Fibroblast of the aortic adventitia (primary cell): ENCODE data around the gene SLC17A4. TPM values are rescaled to one million over a fixed set of nuclear protein-coding genes. Genes with fewer than 3 reads are reported as not detected.

ENCODE experiments used
- DNase-seq: peaks from one replicate; pipeline ENCODE4 v3.0.0-alpha.2; 2010; ENCODE audit warnings: low read depth
- H3K4me3 ChIP-seq: 2 replicates; pipeline ENCODE4 v1.5.1; 2011; ENCODE audit warnings: low read depth, mild to moderate bottlenecking, control low read depth, low read length, moderate library complexity
- total RNA-seq: library from RNA; depleted of rRNA; stranded (reverse); fragments of >200 nt; gene quantifications from 2 replicates; pipeline ENCODE4 v1.2.3, GENCODE V29; 2012; ENCODE audit warnings: low replicate concordance
- TF ChIP-seq, protein P1 (sequence below): IDR thresholded peaks from 2 replicates; pipeline ENCODE4 v1.5.1; 2011; ENCODE audit warnings: mild to moderate bottlenecking, low read length, control low read depth, inconsistent platforms; ENCODE audit not compliant: insufficient read depth

Gene SLC17A4
- total RNA-seq, 1 donor = not detected

GRCh38 chr6:25749837-25750236, 4.7 kb upstream of the SLC17A4 start:
- TF ChIP-seq, protein P1, sequence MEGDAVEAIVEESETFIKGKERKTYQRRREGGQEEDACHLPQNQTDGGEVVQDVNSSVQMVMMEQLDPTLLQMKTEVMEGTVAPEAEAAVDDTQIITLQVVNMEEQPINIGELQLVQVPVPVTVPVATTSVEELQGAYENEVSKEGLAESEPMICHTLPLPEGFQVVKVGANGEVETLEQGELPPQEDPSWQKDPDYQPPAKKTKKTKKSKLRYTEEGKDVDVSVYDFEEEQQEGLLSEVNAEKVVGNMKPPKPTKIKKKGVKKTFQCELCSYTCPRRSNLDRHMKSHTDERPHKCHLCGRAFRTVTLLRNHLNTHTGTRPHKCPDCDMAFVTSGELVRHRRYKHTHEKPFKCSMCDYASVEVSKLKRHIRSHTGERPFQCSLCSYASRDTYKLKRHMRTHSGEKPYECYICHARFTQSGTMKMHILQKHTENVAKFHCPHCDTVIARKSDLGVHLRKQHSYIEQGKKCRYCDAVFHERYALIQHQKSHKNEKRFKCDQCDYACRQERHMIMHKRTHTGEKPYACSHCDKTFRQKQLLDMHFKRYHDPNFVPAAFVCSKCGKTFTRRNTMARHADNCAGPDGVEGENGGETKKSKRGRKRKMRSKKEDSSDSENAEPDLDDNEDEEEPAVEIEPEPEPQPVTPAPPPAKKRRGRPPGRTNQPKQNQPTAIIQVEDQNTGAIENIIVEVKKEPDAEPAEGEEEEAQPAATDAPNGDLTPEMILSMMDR = no peak
- H3K4me3 ChIP-seq = no peak overlapping the region
- no peak for DNase-seq

GRCh38 chr6:25750906-25751305, 3.6 kb upstream of the SLC17A4 start:
- TF ChIP-seq, protein P1 = no peak
- no peak overlapping the region for H3K4me3 ChIP-seq
- no peak for DNase-seq

- H3K4me3 ChIP-seq = no peak overlapping the region
- TF ChIP-seq, protein P1 = no peak
- no peak for DNase-seq
Measured at GRCh38 chr6:25753079-25753478, 1.5 kb upstream of the SLC17A4 start.

DNA sequence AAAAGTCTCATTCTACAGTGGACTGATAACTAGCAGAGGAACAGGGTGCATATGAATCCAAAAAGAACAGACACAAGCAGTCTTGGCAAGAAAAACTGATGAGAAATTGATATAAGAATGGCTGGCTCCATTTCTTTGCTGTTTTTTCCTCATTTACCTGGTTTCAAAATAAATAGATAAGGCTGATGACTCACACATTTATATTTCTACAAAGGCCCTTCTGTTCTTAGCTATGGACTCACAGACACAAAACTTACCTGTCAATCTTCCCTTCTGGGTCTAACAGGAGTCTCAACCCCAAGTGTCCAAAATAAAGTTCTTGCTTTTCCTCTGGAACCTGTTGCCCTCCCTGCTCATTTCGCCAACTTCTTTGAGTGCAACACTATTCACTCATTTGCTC, 941 bp downstream of the SLC17A4 start:
- no peak for DNase-seq
- TF ChIP-seq, protein P1 = no peak
- H3K4me3 ChIP-seq = no peak overlapping the region

GRCh38 chr6:25756382-25757363, 2.1 kb downstream of the SLC17A4 start:
- TF ChIP-seq, protein P1 = no peak
- H3K4me3 ChIP-seq = no peak overlapping the region
- DNase-seq = no peak

DNA sequence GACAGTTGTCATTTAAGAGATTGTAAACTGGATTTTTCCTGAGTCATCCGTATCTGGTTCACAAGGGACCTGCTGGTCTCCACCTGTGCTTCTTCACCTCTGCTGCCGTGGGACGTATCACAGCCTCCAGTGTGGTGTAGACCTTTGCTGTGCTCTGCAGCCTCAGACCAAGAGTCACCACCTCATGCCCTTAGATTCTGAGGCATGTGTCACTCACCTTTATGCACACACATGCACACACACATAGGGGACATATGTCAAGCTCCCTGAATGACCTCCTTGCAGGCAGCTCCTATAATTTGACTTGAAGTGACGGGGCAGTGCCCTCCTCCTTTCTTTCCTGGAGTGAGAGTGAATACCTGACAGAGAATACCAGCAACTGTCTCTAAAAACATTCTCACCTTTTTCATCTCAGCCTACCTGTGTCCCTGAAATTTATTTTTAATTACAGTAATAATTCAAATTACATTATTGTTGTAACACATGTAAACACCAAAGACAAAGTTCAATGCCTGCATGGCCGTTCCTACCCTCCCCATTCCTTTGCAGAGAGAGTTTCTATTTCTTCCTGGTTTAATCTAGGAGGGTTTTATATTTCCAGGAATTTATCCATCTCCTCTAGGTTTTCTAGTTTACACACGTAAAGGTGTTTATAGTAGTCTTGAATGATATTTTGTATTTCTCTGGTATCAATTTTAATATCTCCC, 3.5 kb downstream of the SLC17A4 start:
- no peak for DNase-seq
- TF ChIP-seq, protein P1 = no peak
- H3K4me3 ChIP-seq = no peak overlapping the region
